Measurements from ENCODE around the gene SMURF1. TPM values are rescaled to one million over a fixed set of nuclear protein-coding genes. Genes with fewer than 3 reads are reported as not detected.

Gene SMURF1
- total RNA-seq, 2 donors from 2014 or later = 16.9 to 31.3 TPM

DNA sequence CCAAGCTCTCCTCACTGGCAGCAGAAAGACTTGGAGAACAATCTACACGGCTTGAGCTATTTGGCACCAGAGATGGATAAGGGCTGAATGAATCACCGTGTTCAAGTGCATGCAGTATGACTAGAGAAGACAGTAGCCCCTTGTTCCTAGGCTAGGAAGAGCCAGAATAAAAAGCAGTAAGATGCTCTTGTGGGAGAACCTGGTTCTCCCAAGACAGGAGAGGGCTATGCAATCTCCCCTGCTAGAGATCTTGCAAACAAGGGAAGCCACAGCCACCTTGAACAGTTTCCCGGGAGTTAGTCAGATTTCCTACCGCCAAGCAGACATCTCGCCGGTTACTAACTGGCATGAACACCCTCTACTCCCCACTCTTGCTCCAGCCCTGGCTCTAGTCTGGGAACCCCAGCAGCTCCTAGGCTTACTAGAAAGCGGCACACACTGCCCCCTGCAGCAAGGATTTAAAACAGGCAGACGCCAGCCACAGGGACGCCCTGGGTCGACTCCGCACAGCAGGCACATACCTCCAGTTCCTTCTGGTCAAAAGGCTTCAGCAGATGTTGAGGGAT, 107.3 kb downstream of the SMURF1 start:
- H3K27ac ChIP-seq = no peak overlapping the region
- 73 to 87% methylated on average over 11 of the region's 11 CpGs for WGBS, 2 donors
- TF ChIP-seq CTCF (IDR thresholded peaks at IDR 0.05) (peak in 1 of 7 experiments; percentile 20), POLR2A (IDR thresholded peaks at IDR 0.05) (no peak)
- intact Hi-C loops (cut with DNase I) = no loop called here
- H3K4me1 ChIP-seq = peaks cover 5% of the 10 kb centered on the region
- H3K9me3 ChIP-seq = no peaks in the 10 kb centered on the region
- H3K4me3 ChIP-seq = no peak overlapping the region
- H3K36me3 ChIP-seq (replicated peaks in 1 of 2; ENCODE audit: insufficient read depth in 1 of 2, low read depth in 2 of 2) = peaks cover 0 to 39% of the 10 kb centered on the region in 2 donors
- no peak for ATAC-seq
- no peaks in the 10 kb centered on the region for H3K27me3 ChIP-seq
- DNase-seq = no peak

DNA sequence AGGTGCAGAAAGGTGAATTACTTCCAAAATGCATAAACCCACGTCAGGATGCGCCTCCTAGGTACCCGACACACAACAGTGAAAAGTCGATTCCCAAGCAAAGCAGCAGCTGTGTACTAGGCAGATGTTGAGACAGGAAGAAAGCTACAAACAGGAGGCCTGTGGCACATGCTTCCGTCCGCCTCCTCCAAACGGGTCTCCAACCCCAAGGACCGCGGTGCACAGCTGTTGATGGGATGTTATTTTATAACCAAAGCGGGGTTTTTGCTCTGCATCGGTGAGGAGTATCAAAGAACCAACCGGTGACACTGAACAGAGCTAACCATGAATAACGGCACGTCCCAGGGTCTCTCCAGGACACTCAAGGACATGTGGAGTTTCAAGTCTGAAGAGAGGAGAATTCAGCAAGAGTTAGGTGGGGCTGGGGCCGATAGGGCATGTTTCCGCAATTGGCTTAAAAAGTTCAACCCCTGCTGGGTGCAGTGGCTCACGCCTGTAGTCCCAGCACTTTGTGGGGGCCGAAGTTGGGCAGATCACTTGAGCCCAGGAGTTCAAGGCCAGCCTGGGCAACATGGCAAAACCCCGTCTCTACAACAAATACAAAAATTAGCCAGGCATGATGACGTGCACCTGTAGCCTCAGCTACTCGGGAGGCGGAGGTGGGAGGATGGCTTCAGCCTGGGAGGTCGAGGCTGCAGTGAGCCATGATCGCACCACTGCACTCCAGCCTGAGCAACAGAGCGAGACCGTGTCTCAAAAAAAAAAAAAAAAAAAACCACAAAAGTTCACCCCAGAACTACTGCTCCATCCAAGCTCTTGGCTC, 108.0 kb downstream of the SMURF1 start:
- H3K36me3 ChIP-seq (replicated peaks in 1 of 2; ENCODE audit: insufficient read depth in 1 of 2, low read depth in 2 of 2) = peaks cover 0 to 44% of the 10 kb centered on the region in 2 donors
- intact Hi-C loops (cut with DNase I) = no loop called here
- H3K9me3 ChIP-seq = no peaks in the 10 kb centered on the region
- H3K27me3 ChIP-seq = no peaks in the 10 kb centered on the region
- DNase-seq (no peak), ATAC-seq (no peak)
- TF ChIP-seq POLR2A (IDR thresholded peaks at IDR 0.05) (no peak), CTCF (IDR thresholded peaks at IDR 0.05) (no peak)
- no peak overlapping the region for H3K27ac ChIP-seq
- no peak overlapping the region for H3K4me3 ChIP-seq
- H3K4me1 ChIP-seq = peaks cover 5% of the 10 kb centered on the region
- 84 to 86% methylated on average over 23 to 26 of the region's 26 CpGs for WGBS, 2 donors

DNA sequence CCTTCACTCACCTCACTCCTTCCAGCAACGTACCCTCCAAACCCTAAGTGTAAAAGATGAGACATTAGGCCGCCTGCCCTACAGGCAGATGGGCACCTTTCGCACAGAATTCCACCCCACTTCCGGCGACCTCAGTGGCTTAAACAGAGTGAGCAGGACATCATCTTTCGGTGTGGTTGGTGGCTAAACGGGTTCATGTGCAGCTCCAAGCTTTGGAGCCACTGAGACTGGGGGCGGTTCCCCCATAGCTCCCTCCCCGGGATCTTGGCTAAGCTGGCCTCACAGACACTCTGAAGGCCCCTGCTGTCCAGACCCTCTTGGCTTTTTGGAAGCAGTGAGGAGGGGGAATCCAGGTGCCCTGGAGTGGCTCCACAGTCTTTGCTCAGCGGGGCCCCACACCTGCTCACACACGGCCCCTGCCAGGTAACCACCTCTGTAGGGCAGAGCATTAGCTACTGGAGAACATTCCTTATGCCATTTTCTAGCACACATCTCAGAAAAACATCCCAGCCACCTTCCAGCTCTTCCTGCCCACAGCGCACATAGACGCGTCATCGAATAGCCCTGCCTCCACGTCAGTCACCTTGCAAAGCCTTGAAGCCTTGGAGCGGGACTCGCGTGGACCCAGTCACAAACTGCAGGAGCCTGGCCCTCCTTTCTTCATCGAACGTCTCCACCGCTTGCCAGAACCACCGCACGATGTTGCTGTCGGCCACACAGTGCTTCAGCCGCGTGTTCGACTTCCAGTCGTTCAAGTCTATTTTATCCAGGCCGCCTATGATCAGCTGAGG, 108.8 kb downstream of the SMURF1 start:
- intact Hi-C loops (cut with DNase I) = no loop called here

GRCh38 chr7:99033765-99034164, 110.1 kb downstream of the SMURF1 start:
- no peak overlapping the region for H3K27ac ChIP-seq
- no peak for ATAC-seq
- H3K4me1 ChIP-seq = no peaks in the 10 kb centered on the region
- no peak for TF ChIP-seq POLR2A (IDR thresholded peaks at IDR 0.05)
- no peak for TF ChIP-seq CTCF (IDR thresholded peaks at IDR 0.05)
- WGBS, 2 donors = 78 to 86% methylated on average over 1 to 4 of the region's 4 CpGs
- H3K27me3 ChIP-seq = no peaks in the 10 kb centered on the region
- peaks cover 12 to 47% of the 10 kb centered on the region in 2 donors for H3K36me3 ChIP-seq (replicated peaks in 1 of 2; ENCODE audit: insufficient read depth in 1 of 2, low read depth in 2 of 2)
- H3K9me3 ChIP-seq = peaks cover 0 to 6% (median 0%) of the 10 kb centered on the region in 3 donors
- no peak overlapping the region for H3K4me3 ChIP-seq
- peak in 1 of 4 donors; percentile 8 for DNase-seq
- intact Hi-C loops (cut with DNase I) = no loop called here

More for the DNA sequence above, 108.8 kb downstream of the SMURF1 start:
- no peak overlapping the region for H3K27ac ChIP-seq
- DNase-seq = peak in 1 of 4 donors; percentile 7
- TF ChIP-seq CTCF (IDR thresholded peaks at IDR 0.05) = no peak
- no peak for TF ChIP-seq POLR2A (IDR thresholded peaks at IDR 0.05)
- no peaks in the 10 kb centered on the region for H3K4me1 ChIP-seq
- WGBS, 2 donors = 88 to 91% methylated on average over 25 to 30 of the region's 30 CpGs
- peaks cover 0 to 2% (median 0%) of the 10 kb centered on the region in 3 donors for H3K9me3 ChIP-seq
- no peak for ATAC-seq
- H3K4me3 ChIP-seq = no peak overlapping the region
- peaks cover 7 to 47% of the 10 kb centered on the region in 2 donors for H3K36me3 ChIP-seq (replicated peaks in 1 of 2; ENCODE audit: insufficient read depth in 1 of 2, low read depth in 2 of 2)
- H3K27me3 ChIP-seq = no peaks in the 10 kb centered on the region

All from body of pancreas (tissue), 4 donors.